Activated B cell treated with CpG ODN at 0.5 μM for 24 hours (primary cell): Measurements from ENCODE around the gene ASXL3. TPM values are rescaled to one million over a fixed set of nuclear protein-coding genes. Genes with fewer than 3 reads are reported as not detected.

Source experiments
- ATAC-seq: fragments of 200-7000 bp; cut with Tn5 transposase; one replicate; pipeline ENCODE4 v1.10.0; 2021; ENCODE audit warnings: low read depth, mild to moderate bottlenecking, moderate library complexity
- CTCF ChIA-PET: fragments of 350-600 bp; sonication (Branson Sonifier 250); formaldehyde crosslinking; loops from one replicate; lab custom pipeline; 2021; ENCODE audit warnings: antibody characterized with exemption; lab: Charles Lee
- POLR2A ChIA-PET: fragments of 350-600 bp; sonication (Branson Sonifier 250); formaldehyde crosslinking; loops from one replicate; lab custom pipeline; 2021; ENCODE audit warnings: antibody characterized with exemption; lab: Charles Lee
- DNase-seq: peaks from one replicate; pipeline ENCODE4 v3.0.0; 2022
- H3K27ac Mint-ChIP-seq: one replicate; pipeline ENCODE4 v1.8.0; 2020; ENCODE audit warnings: mixed read lengths
- H3K27me3 Mint-ChIP-seq: one replicate; pipeline ENCODE4 v1.8.0; 2021; ENCODE audit warnings: mixed read lengths
- H3K36me3 Mint-ChIP-seq: one replicate; pipeline ENCODE4 v1.8.0; 2021; ENCODE audit warnings: low read depth, mixed read lengths
- H3K4me1 Mint-ChIP-seq: one replicate; pipeline ENCODE4 v1.8.0; 2021; ENCODE audit warnings: mixed read lengths
- H3K4me3 Mint-ChIP-seq: one replicate; pipeline ENCODE4 v1.8.0; 2020; ENCODE audit warnings: mild to moderate bottlenecking, mixed read lengths
- H3K9me3 Mint-ChIP-seq: one replicate; pipeline ENCODE4 v1.8.0; 2020; ENCODE audit warnings: mixed read lengths
- intact Hi-C: fragments of 100-400 bp; cut with micrococcal nuclease; formaldehyde crosslinking; loops from one replicate; pipeline ENCODE4 v1.15.1; 2024
- total RNA-seq: library from RNA; stranded (reverse); gene quantifications from 2 replicates; pipeline ENCODE4 v1.2.3, GENCODE V29; 2022
- TF ChIP-seq, protein P1 (sequence below): fragments of 200-600 bp; IDR thresholded peaks from one replicate; pipeline ENCODE4 v1.8.0; 2022; ENCODE audit warnings: antibody characterized with exemption, mild to moderate bottlenecking

The ASXL3 gene
- total RNA-seq, 1 donor from 2014 or later: not detected

DNA sequence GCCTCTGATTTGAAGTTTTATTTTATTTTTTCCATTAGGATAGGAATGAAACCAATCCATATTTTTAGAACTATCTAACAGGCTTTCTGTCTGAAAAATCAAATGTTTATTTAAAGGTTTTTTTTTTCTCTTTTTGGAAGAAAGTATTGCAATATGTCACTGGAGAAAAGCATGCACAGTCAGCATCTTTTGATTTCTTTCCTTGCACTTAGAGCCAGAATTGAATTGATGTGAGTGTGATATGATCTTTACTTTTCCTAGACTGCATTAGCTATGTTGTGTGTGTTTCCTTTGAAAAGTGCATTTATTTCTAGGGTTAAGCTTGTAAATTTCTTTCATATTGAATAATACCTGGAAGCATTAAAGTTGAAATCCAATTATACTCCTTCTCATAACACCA lies 87.6 kb downstream of the ASXL3 start:
- ATAC-seq (no peak), DNase-seq (no peak)
- Mint-ChIP-seq H3K36me3 (no peaks in the 10 kb centered on the region), H3K4me1 (no peaks in the 10 kb centered on the region), H3K9me3 (no peaks in the 10 kb centered on the region), H3K27me3 (no peaks in the 10 kb centered on the region), H3K27ac (no peak overlapping the region), H3K4me3 (no peak overlapping the region)
- TF ChIP-seq, protein P1, sequence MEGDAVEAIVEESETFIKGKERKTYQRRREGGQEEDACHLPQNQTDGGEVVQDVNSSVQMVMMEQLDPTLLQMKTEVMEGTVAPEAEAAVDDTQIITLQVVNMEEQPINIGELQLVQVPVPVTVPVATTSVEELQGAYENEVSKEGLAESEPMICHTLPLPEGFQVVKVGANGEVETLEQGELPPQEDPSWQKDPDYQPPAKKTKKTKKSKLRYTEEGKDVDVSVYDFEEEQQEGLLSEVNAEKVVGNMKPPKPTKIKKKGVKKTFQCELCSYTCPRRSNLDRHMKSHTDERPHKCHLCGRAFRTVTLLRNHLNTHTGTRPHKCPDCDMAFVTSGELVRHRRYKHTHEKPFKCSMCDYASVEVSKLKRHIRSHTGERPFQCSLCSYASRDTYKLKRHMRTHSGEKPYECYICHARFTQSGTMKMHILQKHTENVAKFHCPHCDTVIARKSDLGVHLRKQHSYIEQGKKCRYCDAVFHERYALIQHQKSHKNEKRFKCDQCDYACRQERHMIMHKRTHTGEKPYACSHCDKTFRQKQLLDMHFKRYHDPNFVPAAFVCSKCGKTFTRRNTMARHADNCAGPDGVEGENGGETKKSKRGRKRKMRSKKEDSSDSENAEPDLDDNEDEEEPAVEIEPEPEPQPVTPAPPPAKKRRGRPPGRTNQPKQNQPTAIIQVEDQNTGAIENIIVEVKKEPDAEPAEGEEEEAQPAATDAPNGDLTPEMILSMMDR: no peak
- intact Hi-C loops: no loop called here
- POLR2A ChIA-PET: no interaction called here
- CTCF ChIA-PET: no interaction called here

DNA sequence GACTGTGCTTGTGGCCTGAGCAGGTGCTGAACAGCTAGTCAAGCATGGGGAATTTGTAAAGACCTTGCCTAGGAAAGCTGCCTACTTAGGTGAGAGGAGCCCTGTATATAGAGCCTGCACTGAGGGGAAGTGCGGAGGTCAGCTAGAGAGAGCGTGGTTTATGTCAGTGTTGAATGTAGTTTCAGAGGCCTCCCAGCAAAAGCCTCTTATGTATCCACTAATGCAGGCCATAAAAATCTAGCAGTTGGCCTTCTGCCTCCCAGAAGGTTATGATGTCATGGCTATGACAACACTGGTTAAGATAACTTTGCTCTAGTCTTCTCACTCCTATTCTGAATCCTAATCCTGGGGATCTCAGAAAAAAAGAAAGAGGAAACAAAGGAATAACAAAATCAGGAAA lies 88.9 kb downstream of the ASXL3 start:
- ChIA-PET CTCF (no interaction called here), POLR2A (no interaction called here)
- no peaks in the 10 kb centered on the region for H3K27me3 Mint-ChIP-seq
- TF ChIP-seq, protein P1: no peak
- no peaks in the 10 kb centered on the region for H3K4me1 Mint-ChIP-seq
- no peaks in the 10 kb centered on the region for H3K36me3 Mint-ChIP-seq
- no peaks in the 10 kb centered on the region for H3K9me3 Mint-ChIP-seq
- DNase-seq (no peak), ATAC-seq (no peak)
- no peak overlapping the region for H3K27ac Mint-ChIP-seq
- no peak overlapping the region for H3K4me3 Mint-ChIP-seq
- intact Hi-C loops: no loop called here

DNA sequence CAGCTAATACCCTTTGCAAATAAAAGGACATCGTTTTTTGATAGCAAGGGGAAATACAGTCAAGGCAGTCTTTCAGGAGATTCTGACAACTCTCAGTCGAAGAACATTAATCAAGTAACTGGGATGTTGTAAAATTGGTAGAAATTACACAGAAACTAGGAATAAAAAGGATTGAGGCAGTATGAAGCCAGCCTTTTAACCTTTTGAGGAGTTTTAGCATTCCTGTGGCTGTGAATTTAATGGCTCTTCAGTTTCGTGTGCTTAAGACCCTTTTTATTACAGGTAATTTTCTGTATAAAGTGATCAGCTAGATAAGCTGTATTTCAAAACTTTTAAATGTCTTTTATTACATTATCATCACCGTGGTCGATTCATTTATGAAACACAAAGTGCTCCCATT lies 91.6 kb downstream of the ASXL3 start:
- no peak overlapping the region for H3K4me3 Mint-ChIP-seq
- H3K27me3 Mint-ChIP-seq: no peaks in the 10 kb centered on the region
- ATAC-seq: no peak
- H3K4me1 Mint-ChIP-seq: no peaks in the 10 kb centered on the region
- CTCF ChIA-PET: no interaction called here
- TF ChIP-seq, protein P1: no peak
- peaks cover 2% of the 10 kb centered on the region for H3K9me3 Mint-ChIP-seq
- POLR2A ChIA-PET: no interaction called here
- no peak for DNase-seq
- H3K27ac Mint-ChIP-seq: no peak overlapping the region
- H3K36me3 Mint-ChIP-seq: no peaks in the 10 kb centered on the region
- intact Hi-C loops: no loop called here

DNA sequence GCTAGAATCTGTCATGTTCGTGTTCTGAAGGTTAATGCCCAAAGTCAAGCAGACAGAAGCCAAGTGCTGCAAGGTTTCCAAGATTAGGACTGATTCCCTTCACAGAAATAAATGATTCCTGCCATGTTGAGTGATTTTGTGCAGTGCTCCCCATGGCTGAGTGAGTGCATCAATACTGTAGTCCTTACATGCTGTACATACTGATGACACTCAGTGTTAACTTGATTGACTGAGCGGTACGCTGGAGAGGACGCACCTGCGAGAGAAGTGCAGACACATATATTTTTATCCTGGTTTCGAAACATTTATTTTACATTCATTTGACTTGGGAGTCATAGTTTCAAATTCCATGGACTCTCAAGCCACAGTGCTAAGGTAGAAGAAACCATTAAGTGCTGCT lies 92.0 kb downstream of the ASXL3 start:
- Mint-ChIP-seq H3K27ac (no peak overlapping the region), H3K36me3 (no peaks in the 10 kb centered on the region), H3K4me1 (no peaks in the 10 kb centered on the region), H3K9me3 (peaks cover 2% of the 10 kb centered on the region), H3K27me3 (no peaks in the 10 kb centered on the region), H3K4me3 (no peak overlapping the region)
- no peak for ATAC-seq
- ChIA-PET CTCF (no interaction called here), POLR2A (no interaction called here)
- no peak for DNase-seq
- intact Hi-C loops: no loop called here
- TF ChIP-seq, protein P1: no peak

DNA sequence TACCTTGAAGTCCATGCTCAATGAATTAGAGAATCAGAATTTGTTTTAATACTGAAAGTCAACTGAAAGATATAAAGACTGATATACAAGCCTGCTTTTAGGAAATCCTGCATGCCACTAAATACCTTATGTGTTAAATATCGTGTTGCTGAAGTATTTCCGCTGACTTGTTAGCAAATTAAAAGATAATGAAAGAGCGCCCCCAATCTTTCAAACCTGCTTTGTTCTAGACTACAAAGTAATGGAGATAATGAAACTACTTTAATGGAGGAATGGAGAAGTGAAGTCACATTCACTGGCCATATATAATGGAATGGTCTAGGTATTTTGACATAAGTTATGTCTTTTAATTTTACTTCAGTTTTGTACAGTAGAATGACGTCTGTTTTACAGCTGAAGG lies 95.7 kb downstream of the ASXL3 start:
- ChIA-PET POLR2A (interaction anchor here (0.7 kb wide), 1 partner anchor 562 kb away, joined by 4 read pairs; no protein-coding TSS in a partner anchor), CTCF (no interaction called here)
- Mint-ChIP-seq H3K36me3 (no peaks in the 10 kb centered on the region), H3K27ac (no peak overlapping the region), H3K4me3 (no peak overlapping the region), H3K9me3 (peaks cover 2% of the 10 kb centered on the region), H3K4me1 (no peaks in the 10 kb centered on the region), H3K27me3 (no peaks in the 10 kb centered on the region)
- intact Hi-C loops: no loop called here
- ATAC-seq (no peak), DNase-seq (no peak)
- TF ChIP-seq, protein P1: no peak
